Breast epithelium (tissue), 4 donors: ENCODE results near the gene RUBCNL. TPM values are rescaled to one million over a fixed set of nuclear protein-coding genes. Genes with fewer than 3 reads are reported as not detected.

ENCODE experiments used
- DNase-seq, 2 donors: peaks; one replicate each; pipeline ENCODE4 v3.0.0-alpha.2; 2019; ENCODE audit warnings: low spot score in 2 of 2
- H3K27ac ChIP-seq, 2 donors: fragments of 200-600 bp; sonication (generic) in 1 of 2; one replicate each; pipeline ENCODE4 v1.5.1; 2016 to 2019; ENCODE audit warnings: mild to moderate bottlenecking in 1 of 2
- H3K27me3 ChIP-seq, 2 donors: fragments of 200-600 bp; sonication (generic) in 1 of 2; one replicate each; pipeline versions ENCODE4 v1.5.1 to v1.6.0; 2017 to 2019; ENCODE audit warnings: control low read depth in 1 of 2, mild to moderate bottlenecking in 1 of 2
- H3K36me3 ChIP-seq: fragments of 200-600 bp; one replicate; pipeline ENCODE4 v1.5.1; 2019
- H3K4me1 ChIP-seq, 2 donors: fragments of 200-600 bp; sonication (generic); one replicate each; pipeline ENCODE4 v1.5.1; 2016 to 2019; ENCODE audit warnings: control low read depth in 1 of 2
- H3K4me3 ChIP-seq, 3 donors: fragments of 200-600 bp; sonication (generic); 1 replicate in 2 of 3; 2 replicates in 1 of 3; pipeline ENCODE4 v1.5.1; 2016 to 2019; ENCODE audit warnings: mild to moderate bottlenecking in 3 of 3, moderate library complexity in 2 of 3
- H3K9me3 ChIP-seq, 2 donors: fragments of 200-600 bp; sonication (generic) in 1 of 2; one replicate each; pipeline ENCODE4 v1.5.1; 2016 to 2019; ENCODE audit warnings: control low read depth in 1 of 2
- POLR2A ChIP-seq: fragments of 450-650 bp; IDR thresholded peaks from one replicate; pipeline ENCODE4 v1.6.1; 2016; ENCODE audit warnings: antibody characterized with exemption, mild to moderate bottlenecking, moderate library complexity
- POLR2AphosphoS5 ChIP-seq, 3 donors: sonication (generic); formaldehyde crosslinking; IDR thresholded peaks; one replicate each; pipeline ENCODE4 v1.6.1; 2017; ENCODE audit warnings: antibody characterized with exemption in 3 of 3
- intact Hi-C: fragments of 100-400 bp; cut with DNase I; formaldehyde crosslinking; loops from one replicate; pipeline ENCODE4 v1.15.1; 2023; ENCODE audit warnings: low total_unique reads
- total RNA-seq, 3 donors: library from RNA; depleted of rRNA; stranded (reverse); fragments of >200 nt; gene quantifications; one replicate each; pipeline ENCODE4 v1.1.0, GENCODE V29; 2016
- TF ChIP-seq, protein P1 (sequence below), 3 donors: fragments of 450-650 bp; IDR thresholded peaks; one replicate each; pipeline ENCODE4 v1.5.1; 2016 to 2017; ENCODE audit warnings: antibody characterized with exemption in 3 of 3, mild to moderate bottlenecking in 3 of 3, moderate library complexity in 3 of 3

RUBCNL gene
- total RNA-seq, 3 donors from 2014 or later = 2.1 to 8.2 (median 3.3) TPM

GRCh38 chr13:46388846-46389245 is 1.8 kb upstream of the RUBCNL start:
- no peaks in the 10 kb centered on the region for H3K4me1 ChIP-seq
- intact Hi-C loops = no loop called here

DNA sequence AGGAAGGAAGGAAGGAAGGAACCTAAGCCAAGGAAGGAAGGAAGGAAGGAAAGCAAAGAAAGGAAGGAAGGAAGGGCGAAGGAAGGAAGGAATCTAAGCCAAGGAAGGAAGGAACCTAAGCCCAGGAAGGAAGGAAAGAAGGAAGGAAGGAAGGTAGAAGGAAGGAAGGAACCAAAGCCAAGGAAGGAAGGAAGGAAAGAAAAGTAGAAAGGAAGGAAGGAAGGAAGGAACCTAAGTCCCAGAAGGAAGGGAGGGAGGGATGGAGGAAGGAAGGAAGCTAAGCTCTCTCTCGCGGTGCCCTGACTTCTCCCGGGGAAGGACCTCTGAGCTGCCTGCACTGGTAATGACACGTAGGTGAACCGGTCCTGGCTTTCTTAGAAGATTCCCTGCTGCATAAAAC is 1.3 kb upstream of the RUBCNL start:
- no peak for TF ChIP-seq POLR2A
- no peak for TF ChIP-seq POLR2AphosphoS5 (IDR thresholded peaks at IDR 0.05)
- TF ChIP-seq, protein P1, sequence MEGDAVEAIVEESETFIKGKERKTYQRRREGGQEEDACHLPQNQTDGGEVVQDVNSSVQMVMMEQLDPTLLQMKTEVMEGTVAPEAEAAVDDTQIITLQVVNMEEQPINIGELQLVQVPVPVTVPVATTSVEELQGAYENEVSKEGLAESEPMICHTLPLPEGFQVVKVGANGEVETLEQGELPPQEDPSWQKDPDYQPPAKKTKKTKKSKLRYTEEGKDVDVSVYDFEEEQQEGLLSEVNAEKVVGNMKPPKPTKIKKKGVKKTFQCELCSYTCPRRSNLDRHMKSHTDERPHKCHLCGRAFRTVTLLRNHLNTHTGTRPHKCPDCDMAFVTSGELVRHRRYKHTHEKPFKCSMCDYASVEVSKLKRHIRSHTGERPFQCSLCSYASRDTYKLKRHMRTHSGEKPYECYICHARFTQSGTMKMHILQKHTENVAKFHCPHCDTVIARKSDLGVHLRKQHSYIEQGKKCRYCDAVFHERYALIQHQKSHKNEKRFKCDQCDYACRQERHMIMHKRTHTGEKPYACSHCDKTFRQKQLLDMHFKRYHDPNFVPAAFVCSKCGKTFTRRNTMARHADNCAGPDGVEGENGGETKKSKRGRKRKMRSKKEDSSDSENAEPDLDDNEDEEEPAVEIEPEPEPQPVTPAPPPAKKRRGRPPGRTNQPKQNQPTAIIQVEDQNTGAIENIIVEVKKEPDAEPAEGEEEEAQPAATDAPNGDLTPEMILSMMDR (IDR thresholded peaks at IDR 0.05) = no peak
- H3K36me3 ChIP-seq = no peaks in the 10 kb centered on the region
- intact Hi-C loops = no loop called here
- peaks cover 0 to 5% of the 10 kb centered on the region in 2 donors for H3K27me3 ChIP-seq
- DNase-seq = no peak
- H3K27ac ChIP-seq = peak overlapping the region; percentile 44 to 78
- H3K4me1 ChIP-seq = no peaks in the 10 kb centered on the region
- no peaks in the 10 kb centered on the region for H3K9me3 ChIP-seq
- no peak overlapping the region for H3K4me3 ChIP-seq

More at GRCh38 chr13:46388846-46389245, 1.8 kb upstream of the RUBCNL start:
- TF ChIP-seq POLR2A (no peak), POLR2AphosphoS5 (IDR thresholded peaks at IDR 0.05) (no peak)
- TF ChIP-seq, protein P1 (IDR thresholded peaks at IDR 0.05) = no peak
- no peaks in the 10 kb centered on the region for H3K9me3 ChIP-seq
- no peaks in the 10 kb centered on the region for H3K36me3 ChIP-seq
- DNase-seq = no peak
- peaks cover 0 to 5% of the 10 kb centered on the region in 2 donors for H3K27me3 ChIP-seq
- no peak overlapping the region for H3K4me3 ChIP-seq
- H3K27ac ChIP-seq = peak overlapping the region; percentile 44 to 78

DNA sequence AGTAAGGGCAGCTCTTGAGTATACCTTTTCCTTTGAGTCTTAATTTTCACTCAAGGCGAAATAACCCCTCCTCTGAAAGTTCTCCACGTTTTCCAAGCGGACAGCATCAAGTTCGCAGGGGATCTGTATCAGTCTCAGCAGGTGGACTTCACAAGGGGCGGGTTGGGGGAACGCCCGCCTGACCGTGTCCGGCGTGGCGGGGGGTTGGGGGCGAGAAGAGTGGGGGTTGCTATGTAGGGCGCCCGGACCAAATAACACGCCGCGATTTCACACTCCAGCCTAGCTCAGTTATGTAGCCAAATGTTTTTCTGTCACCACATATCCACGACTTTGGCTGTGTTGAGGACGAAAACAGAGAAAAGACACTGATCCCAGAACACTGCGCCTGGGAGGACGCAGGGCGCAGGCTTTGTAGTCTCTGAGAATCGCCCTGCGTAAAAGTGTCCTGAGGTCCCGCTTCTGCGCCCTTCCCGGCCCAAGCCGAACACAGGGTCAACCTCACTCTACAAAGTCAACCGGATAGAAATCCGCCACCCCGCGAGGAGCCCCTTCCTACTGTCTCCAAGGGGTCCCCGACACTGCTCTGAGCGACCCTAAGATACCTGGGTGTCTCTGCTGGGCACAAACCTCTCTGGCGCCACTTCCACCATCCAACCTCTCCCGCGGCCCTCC is 524 bp downstream of the RUBCNL start:
- Histone ChIP-seq H3K4me3 (peak overlapping the region; percentile 53 to 74 (median 62)), H3K27me3 (peaks cover 0 to 5% of the 10 kb centered on the region in 2 donors), H3K27ac (peak overlapping the region; percentile 20 to 62), H3K4me1 (no peaks in the 10 kb centered on the region), H3K9me3 (no peaks in the 10 kb centered on the region), H3K36me3 (no peaks in the 10 kb centered on the region)
- intact Hi-C loops = no loop called here
- TF ChIP-seq POLR2A (no peak), POLR2AphosphoS5 (IDR thresholded peaks at IDR 0.05) (no peak)
- TF ChIP-seq, protein P1 (IDR thresholded peaks at IDR 0.05) = no peak
- DNase-seq = no peak

DNA sequence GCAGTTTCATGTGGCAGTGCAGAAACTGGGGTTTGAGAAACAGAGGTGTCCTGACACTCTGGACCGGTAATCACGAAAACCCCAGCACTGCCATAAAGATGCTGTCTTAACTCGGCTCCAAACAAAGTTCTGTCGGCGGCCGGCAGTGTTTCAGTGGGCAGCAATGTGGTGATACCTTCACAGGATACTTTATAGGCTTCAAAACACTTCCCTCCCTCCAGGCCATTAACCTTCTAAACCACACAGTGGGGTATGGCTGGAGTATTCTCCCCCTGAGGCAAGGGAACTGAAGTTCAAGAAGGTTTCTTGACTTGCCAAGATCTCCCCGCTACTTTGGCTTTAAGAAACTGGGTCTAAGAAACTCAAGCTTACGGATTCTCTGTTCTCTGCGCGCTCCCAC is 1.1 kb downstream of the RUBCNL start:
- TF ChIP-seq, protein P1 (IDR thresholded peaks at IDR 0.05) = no peak
- intact Hi-C loops = no loop called here
- Histone ChIP-seq H3K4me1 (no peaks in the 10 kb centered on the region), H3K36me3 (no peaks in the 10 kb centered on the region), H3K9me3 (no peaks in the 10 kb centered on the region), H3K27me3 (peaks cover 0 to 5% of the 10 kb centered on the region in 2 donors), H3K27ac (no peak overlapping the region), H3K4me3 (peak overlapping the region; percentile 53 to 74 (median 62))
- DNase-seq = no peak

GRCh38 chr13:46383383-46383782 is 3.7 kb downstream of the RUBCNL start:
- Histone ChIP-seq H3K4me1 (no peaks in the 10 kb centered on the region), H3K9me3 (no peaks in the 10 kb centered on the region), H3K27me3 (peaks cover 0 to 5% of the 10 kb centered on the region in 2 donors), H3K4me3 (no peak overlapping the region), H3K27ac (no peak overlapping the region), H3K36me3 (no peaks in the 10 kb centered on the region)
- intact Hi-C loops = no loop called here
- DNase-seq = no peak
- TF ChIP-seq, protein P1 (IDR thresholded peaks at IDR 0.05) = no peak
- no peak for TF ChIP-seq POLR2AphosphoS5 (IDR thresholded peaks at IDR 0.05)
- no peak for TF ChIP-seq POLR2A
